IPS DF 6.9 (cell line): Measurements from ENCODE around the gene CFAP157.

ENCODE experiments used
- DNase-seq: peaks from one replicate; pipeline ENCODE4 v3.0.0-alpha.2; 2013; ENCODE audit warnings: low read depth, low spot score
- H3K27ac ChIP-seq: one replicate; pipeline ENCODE4 v1.5.1; 2013; ENCODE audit warnings: low read length, control low read depth
- H3K27me3 ChIP-seq: 2 replicates; pipeline ENCODE4 v1.6.1; 2013; ENCODE audit warnings: mild to moderate bottlenecking, low read length; ENCODE audit not compliant: control insufficient read depth, insufficient read depth
- H3K36me3 ChIP-seq: 2 replicates; pipeline ENCODE4 v1.6.1; 2013; ENCODE audit warnings: low read length; ENCODE audit not compliant: control insufficient read depth, insufficient read depth
- H3K4me1 ChIP-seq: 2 replicates; pipeline ENCODE4 v1.6.1; 2013; ENCODE audit warnings: low read length; ENCODE audit not compliant: control insufficient read depth, insufficient read depth
- H3K4me3 ChIP-seq: 2 replicates; pipeline ENCODE4 v1.5.1; 2013; ENCODE audit warnings: mild to moderate bottlenecking, low read length
- H3K9me3 ChIP-seq: 2 replicates; pipeline ENCODE4 v1.6.1; 2013; ENCODE audit warnings: low read length, inconsistent platforms; ENCODE audit not compliant: control insufficient read depth, insufficient read depth
- WGBS: extraction: QIAGEN DNeasy Blood & Tissue Kit; methylation state at CpG from one replicate; pipeline ENCODE4 v1.1.7; 2013; ENCODE audit warnings: mixed read lengths, missing lambda C conversion rate; ENCODE audit not compliant: insufficient read length, insufficient coverage; 5-methylcytosine and 5-hydroxymethylcytosine counted together

The CFAP157 gene

DNA sequence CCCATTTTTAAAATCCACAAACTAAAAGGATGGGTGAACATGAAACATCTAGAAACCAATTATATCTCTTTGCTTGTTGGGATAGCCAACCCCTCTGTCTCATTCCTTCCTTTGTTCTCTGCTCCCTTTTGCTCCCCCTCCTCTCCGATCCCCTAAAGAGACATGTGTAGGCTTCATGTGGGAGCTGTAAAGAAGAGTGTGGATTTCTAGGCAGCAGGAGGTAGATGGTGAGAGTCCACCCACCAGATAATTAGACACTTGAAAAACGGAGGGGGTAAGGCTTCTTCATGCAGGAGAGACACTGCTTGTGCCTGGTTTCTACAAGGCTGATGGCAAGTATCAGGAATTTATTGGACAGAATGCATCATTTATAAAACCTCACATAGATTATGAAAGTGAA is 27.3 kb upstream of the CFAP157 start:
- WGBS = no CpG with 5 or more reads among the region's 2 CpGs
- no peak for DNase-seq
- no peaks in the 10 kb centered on the region for H3K4me1 ChIP-seq
- H3K27ac ChIP-seq = no peak overlapping the region
- peaks cover 27% of the 10 kb centered on the region for H3K36me3 ChIP-seq
- H3K4me3 ChIP-seq = no peak overlapping the region
- H3K27me3 ChIP-seq = no peaks in the 10 kb centered on the region
- H3K9me3 ChIP-seq = no peaks in the 10 kb centered on the region

- Histone ChIP-seq H3K27ac (no peak overlapping the region), H3K27me3 (no peaks in the 10 kb centered on the region), H3K4me1 (no peaks in the 10 kb centered on the region), H3K9me3 (no peaks in the 10 kb centered on the region), H3K4me3 (no peak overlapping the region), H3K36me3 (peaks cover 27% of the 10 kb centered on the region)
- no CpG with 5 or more reads among the region's 11 CpGs for WGBS
- DNase-seq = no peak
Measured at GRCh38 chr9:127680226-127680625, 26.6 kb upstream of the CFAP157 start.

- H3K9me3 ChIP-seq = no peaks in the 10 kb centered on the region
- no peak for DNase-seq
- no peaks in the 10 kb centered on the region for H3K27me3 ChIP-seq
- H3K27ac ChIP-seq = no peak overlapping the region
- no peak overlapping the region for H3K4me3 ChIP-seq
- WGBS = no CpG with 5 or more reads among the region's 9 CpGs
- H3K4me1 ChIP-seq = no peaks in the 10 kb centered on the region
- peaks cover 27% of the 10 kb centered on the region for H3K36me3 ChIP-seq
Measured at GRCh38 chr9:127680846-127681245, 25.9 kb upstream of the CFAP157 start.

GRCh38 chr9:127682351-127683136 is 24.2 kb upstream of the CFAP157 start:
- H3K4me1 ChIP-seq = no peaks in the 10 kb centered on the region
- peaks cover 22% of the 10 kb centered on the region for H3K36me3 ChIP-seq
- no CpG with 5 or more reads among the region's 23 CpGs for WGBS
- no peak overlapping the region for H3K27ac ChIP-seq
- H3K9me3 ChIP-seq = no peaks in the 10 kb centered on the region
- no peak for DNase-seq
- no peaks in the 10 kb centered on the region for H3K27me3 ChIP-seq
- no peak overlapping the region for H3K4me3 ChIP-seq

GRCh38 chr9:127683723-127684122 is 23.1 kb upstream of the CFAP157 start:
- no peak for DNase-seq
- Histone ChIP-seq H3K36me3 (peaks cover 17% of the 10 kb centered on the region; the same call in 1 of the 2 replicates), H3K4me3 (no peak overlapping the region), H3K4me1 (no peaks in the 10 kb centered on the region), H3K9me3 (no peaks in the 10 kb centered on the region), H3K27me3 (no peaks in the 10 kb centered on the region), H3K27ac (no peak overlapping the region)
- no CpG with 5 or more reads among the region's 5 CpGs for WGBS

- Histone ChIP-seq H3K4me1 (no peaks in the 10 kb centered on the region), H3K27me3 (no peaks in the 10 kb centered on the region), H3K36me3 (peaks cover 18% of the 10 kb centered on the region), H3K4me3 (no peak overlapping the region), H3K9me3 (no peaks in the 10 kb centered on the region), H3K27ac (no peak overlapping the region)
- whole genome bisulfite sequencing = no CpG with 5 or more reads among the region's 4 CpGs
- DNase-seq = no peak
Measured at GRCh38 chr9:127684576-127684975, 22.2 kb upstream of the CFAP157 start.

- Histone ChIP-seq H3K36me3 (peaks cover 13% of the 10 kb centered on the region), H3K4me3 (no peak overlapping the region), H3K9me3 (no peaks in the 10 kb centered on the region), H3K27ac (no peak overlapping the region), H3K27me3 (no peaks in the 10 kb centered on the region), H3K4me1 (no peaks in the 10 kb centered on the region)
- no CpG with 5 or more reads among the region's 6 CpGs for WGBS
- DNase-seq = no peak
Measured at GRCh38 chr9:127686461-127687393, 20.1 kb upstream of the CFAP157 start.

- Histone ChIP-seq H3K27ac (no peak overlapping the region), H3K36me3 (peaks cover 2% of the 10 kb centered on the region; the same call in 1 of the 2 replicates), H3K4me1 (no peaks in the 10 kb centered on the region), H3K27me3 (no peaks in the 10 kb centered on the region), H3K9me3 (no peaks in the 10 kb centered on the region), H3K4me3 (no peak overlapping the region)
- no CpG with 5 or more reads among the region's 13 CpGs for whole genome bisulfite sequencing
- DNase-seq = no peak
Measured at GRCh38 chr9:127689329-127690000, 17.3 kb upstream of the CFAP157 start.

- no peak for DNase-seq
- no CpG with 5 or more reads among the region's 10 CpGs for WGBS
Measured at GRCh38 chr9:127690735-127691134, 16.1 kb upstream of the CFAP157 start.

GRCh38 chr9:127692071-127692470 is 14.7 kb upstream of the CFAP157 start:
- H3K4me1 ChIP-seq = no peaks in the 10 kb centered on the region
- no CpG with 5 or more reads among the region's 20 CpGs for WGBS
- no peaks in the 10 kb centered on the region for H3K9me3 ChIP-seq

More at GRCh38 chr9:127690735-127691134, 16.1 kb upstream of the CFAP157 start:
- Histone ChIP-seq H3K36me3 (peaks cover 2% of the 10 kb centered on the region; the same call in 1 of the 2 replicates), H3K9me3 (no peaks in the 10 kb centered on the region), H3K27me3 (no peaks in the 10 kb centered on the region), H3K4me1 (no peaks in the 10 kb centered on the region), H3K27ac (no peak overlapping the region), H3K4me3 (no peak overlapping the region)

More at GRCh38 chr9:127692071-127692470, 14.7 kb upstream of the CFAP157 start:
- H3K27me3 ChIP-seq = no peaks in the 10 kb centered on the region
- H3K27ac ChIP-seq = no peak overlapping the region
- no peak for DNase-seq
- H3K36me3 ChIP-seq = peaks cover 2% of the 10 kb centered on the region; the same call in 1 of the 2 replicates
- H3K4me3 ChIP-seq = no peak overlapping the region
